Epithelial cell of esophagus (primary cell): ENCODE measurements around the gene BMP4.

Experiments used
- DNase-seq: peaks from one replicate; pipeline ENCODE4 v3.0.0; 2010; ENCODE audit warnings: low read depth
- H3K4me3 ChIP-seq: 2 replicates; pipeline ENCODE4 v1.5.1; 2011; ENCODE audit warnings: mild to moderate bottlenecking, low read length, control low read depth
- CTCF ChIP-seq: IDR thresholded peaks from 2 replicates; pipeline ENCODE4 v1.5.1; 2011; ENCODE audit warnings: low read depth, mild to moderate bottlenecking, low read length, control low read depth, inconsistent platforms; ENCODE audit not compliant: insufficient read depth; ENCODE audit errors: missing control alignments

The BMP4 gene

GRCh38 chr14:53955229-53955556 lies 1.4 kb downstream of the BMP4 start:
- no peak overlapping the region for H3K4me3 ChIP-seq
- TF ChIP-seq CTCF: no peak
- no peak for DNase-seq

- peak; percentile 36 for DNase-seq
- peak overlapping the region; percentile 53 for H3K4me3 ChIP-seq
- no peak for TF ChIP-seq CTCF
Measured at GRCh38 chr14:53954551-53955228, 1.9 kb downstream of the BMP4 start.

- peak; percentile 46 for DNase-seq
- no peak for TF ChIP-seq CTCF
- H3K4me3 ChIP-seq: peak overlapping the region; percentile 53
Measured at GRCh38 chr14:53953828-53954550, 2.6 kb downstream of the BMP4 start.

- peak; percentile 71 for DNase-seq
- TF ChIP-seq CTCF: no peak
- peak overlapping the region; percentile 53 for H3K4me3 ChIP-seq
Measured at GRCh38 chr14:53953002-53953827, 3.4 kb downstream of the BMP4 start.

GRCh38 chr14:53952533-53952932 lies 4.1 kb downstream of the BMP4 start:
- no peak for DNase-seq
- TF ChIP-seq CTCF: no peak
- peak overlapping the region; percentile 49 for H3K4me3 ChIP-seq

- no peak overlapping the region for H3K4me3 ChIP-seq
- no peak for DNase-seq
Measured at GRCh38 chr14:53951627-53952303, 4.9 kb downstream of the BMP4 start.

More at GRCh38 chr14:53951627-53952303, 4.9 kb downstream of the BMP4 start:
- no peak for TF ChIP-seq CTCF
